HCT116 (cell line): ENCODE measurements around the gene RSAD2. TPM values are rescaled to one million over a fixed set of nuclear protein-coding genes. Genes with fewer than 3 reads are reported as not detected.

Source experiments
- ATAC-seq: fragments of 200-7000 bp; cut with Tn5 transposase; 2 replicates; pipeline ENCODE4 v1.9.1; 2020; ENCODE audit warnings: mild to moderate bottlenecking, moderate library complexity
- BruUV-seq: library from RNA; stranded (reverse); fragments of 400-500 nt; replicated peaks from 2 replicates; lab custom pipeline; 2021; lab: Mats Ljungman, UMichigan
- CTCF ChIA-PET: fragments of 300-600 bp; sonication (Branson Sonifier 250); formaldehyde crosslinking; loops from one replicate; lab custom pipeline; 2021; ENCODE audit warnings: antibody characterized with exemption; lab: Charles Lee
- POLR2A ChIA-PET: fragments of 300-600, 350-600 bp; sonication (Branson Sonifier 250); formaldehyde crosslinking; loops from one replicate; lab custom pipeline; 2021; ENCODE audit warnings: antibody characterized with exemption; lab: Charles Lee
- RAD21 ChIA-PET, 2 experiments: fragments of 300-600 bp; sonication (Branson Sonifier 250); formaldehyde crosslinking; loops; one replicate each; lab custom pipeline; 2023; ENCODE audit warnings: low total read pairs in 2 of 2; ENCODE audit not compliant: uncharacterized antibody in 2 of 2, unreplicated experiment in 2 of 2, low non-redundant PET in 1 of 2; lab: Charles Lee
- DNase-seq: peaks from one replicate; pipeline ENCODE4 v3.0.0-alpha.2; 2010; ENCODE audit warnings: low read depth, low spot score
- H2AFZ ChIP-seq: fragments of 200-600 bp; shearing (Covaris generic), sonication (generic); 2 replicates; pipeline ENCODE4 v1.6.1; 2017; ENCODE audit warnings: low read depth, mixed run types, mixed read lengths, antibody characterized with exemption, low read length; ENCODE audit not compliant: poor library complexity, severe bottlenecking
- H3K27ac ChIP-seq: 2 replicates; pipeline ENCODE4 v1.5.1; 2012; ENCODE audit warnings: low read depth, low read length
- H3K27me3 ChIP-seq: fragments of 200-600 bp; sonication (generic); 2 replicates; pipeline ENCODE4 v1.6.1; 2016; ENCODE audit warnings: mixed run types, low read length, mixed read lengths; ENCODE audit not compliant: insufficient read depth
- H3K36me3 ChIP-seq, 2 experiments: fragments of 200-500 bp in 1 of 2; fragments of 200-600 bp in 1 of 2; sonication (Bioruptor generic) in 1 of 2; sonication (generic) in 1 of 2; 2 replicates each; pipeline versions ENCODE4 v1.5.1 to v1.6.1; 2014 to 2016; ENCODE audit warnings: low read length in 2 of 2, inconsistent platforms in 1 of 2, mixed read lengths in 1 of 2, mixed run types in 1 of 2; ENCODE audit not compliant: insufficient read depth in 2 of 2, control insufficient read depth in 1 of 2
- H3K4me1 ChIP-seq, 2 experiments: fragments of 200-600 bp in 1 of 2; sonication (generic) in 1 of 2; 2 replicates each; pipeline versions ENCODE4 v1.5.1 to v1.6.1; 2012 to 2017; ENCODE audit warnings: low read length in 2 of 2, inconsistent platforms in 1 of 2, mild to moderate bottlenecking in 1 of 2, mixed read lengths in 1 of 2, mixed run types in 1 of 2, moderate library complexity in 1 of 2; ENCODE audit not compliant: insufficient read depth in 2 of 2, control insufficient read depth in 1 of 2
- H3K4me2 ChIP-seq: fragments of 200-600 bp; sonication (generic); 2 replicates; pipeline ENCODE4 v1.6.1; 2017; ENCODE audit warnings: mixed run types, low read length, mixed read lengths
- H3K4me3 ChIP-seq, 2 experiments: fragments of 200-600 bp in 1 of 2; sonication (generic) in 1 of 2; replicated peaks in 1 of 2; 2 replicates each; pipeline ENCODE4 v1.5.1; 2011 to 2016; ENCODE audit warnings: low read length in 2 of 2, control low read depth in 1 of 2, low read depth in 1 of 2, mild to moderate bottlenecking in 1 of 2, mixed read lengths in 1 of 2, mixed run types in 1 of 2
- H3K79me2 ChIP-seq: fragments of 200-600 bp; sonication (generic); 2 replicates; pipeline ENCODE4 v1.6.1; 2017; ENCODE audit warnings: mild to moderate bottlenecking, mixed run types, low read length, moderate library complexity, mixed read lengths; ENCODE audit not compliant: insufficient read depth
- H3K9ac ChIP-seq: fragments of 200-600 bp; sonication (generic); 2 replicates; pipeline ENCODE4 v1.6.1; 2016; ENCODE audit warnings: low read length, mixed read lengths
- H3K9me2 ChIP-seq: fragments of 200-600 bp; sonication (generic), shearing (Covaris generic); 2 replicates; pipeline ENCODE4 v1.6.1; 2017; ENCODE audit warnings: mixed run types, mild to moderate bottlenecking, moderate library complexity; ENCODE audit not compliant: insufficient read depth
- H3K9me3 ChIP-seq, 2 experiments: fragments of 200-500 bp in 1 of 2; fragments of 200-600 bp in 1 of 2; sonication (Bioruptor generic) in 1 of 2; sonication (generic) in 1 of 2; 2 replicates each; pipeline ENCODE4 v1.6.1; 2014 to 2017; ENCODE audit warnings: low read length in 2 of 2, mixed read lengths in 2 of 2, inconsistent platforms in 1 of 2, low read depth in 1 of 2, mild to moderate bottlenecking in 1 of 2, mixed run types in 1 of 2, moderate library complexity in 1 of 2; ENCODE audit not compliant: control insufficient read depth in 1 of 2, insufficient read depth in 1 of 2
- H4K20me1 ChIP-seq: fragments of 200-600 bp; sonication (generic), shearing (Covaris generic); 2 replicates; pipeline ENCODE4 v1.6.1; 2017; ENCODE audit warnings: mixed run types, mild to moderate bottlenecking, moderate library complexity; ENCODE audit not compliant: insufficient read depth
- CBX3 ChIP-seq: IDR thresholded peaks from 2 replicates; pipeline ENCODE4 v1.6.1; 2012; ENCODE audit warnings: low read depth
- CEBPB ChIP-seq: IDR thresholded peaks from 2 replicates; pipeline ENCODE4 v1.6.1; 2012; ENCODE audit warnings: low read depth
- ELF1 ChIP-seq: IDR thresholded peaks from 2 replicates; pipeline ENCODE4 v1.6.1; 2012; ENCODE audit warnings: low read depth, borderline replicate concordance
- EZH2phosphoT487 ChIP-seq: fragments of 200-600 bp; IDR thresholded peaks from 2 replicates; pipeline ENCODE4 v1.6.1; 2018; ENCODE audit warnings: antibody characterized with exemption, borderline replicate concordance
- FOSL1 ChIP-seq: IDR thresholded peaks from 2 replicates; pipeline ENCODE4 v1.6.1; 2012; ENCODE audit warnings: low read depth
- JUND ChIP-seq: IDR thresholded peaks from 2 replicates; pipeline ENCODE4 v1.6.1; 2012
- POLR2AphosphoS5 ChIP-seq: IDR thresholded peaks from 2 replicates; pipeline ENCODE4 v1.6.1; 2011; ENCODE audit warnings: mild to moderate bottlenecking, low read depth, low read length, moderate library complexity
- RAD21 ChIP-seq: IDR thresholded peaks from 2 replicates; pipeline ENCODE4 v1.6.1; 2012; ENCODE audit warnings: low read depth, mild to moderate bottlenecking
- REST ChIP-seq: IDR thresholded peaks from 2 replicates; pipeline ENCODE4 v1.6.1; 2012; ENCODE audit warnings: low read depth
- SIN3A ChIP-seq: IDR thresholded peaks from 2 replicates; pipeline ENCODE4 v1.6.1; 2012; ENCODE audit warnings: low read depth
- SP1 ChIP-seq: IDR thresholded peaks from 2 replicates; pipeline ENCODE4 v1.6.1; 2012; ENCODE audit warnings: low read depth
- SRF ChIP-seq: IDR thresholded peaks from 2 replicates; pipeline ENCODE4 v1.6.1; 2012; ENCODE audit warnings: low read depth
- TCF7L2 ChIP-seq: IDR thresholded peaks from 2 replicates; pipeline ENCODE4 v1.7.0; 2011; ENCODE audit warnings: borderline replicate concordance, inconsistent platforms; ENCODE audit not compliant: insufficient read depth, insufficient read length; ENCODE audit errors: extremely low read depth
- ZFX ChIP-seq: fragments of 450-650 bp; IDR thresholded peaks from 2 replicates; pipeline ENCODE4 v1.6.1; 2017
- ZNF274 ChIP-seq: fragments of 200-500 bp; sonication (Bioruptor generic); IDR thresholded peaks from 2 replicates; pipeline ENCODE4 v1.6.1; 2014; ENCODE audit warnings: mild to moderate bottlenecking, low read depth, low read length, inconsistent platforms
- intact Hi-C: fragments of 100-400 bp; cut with micrococcal nuclease; formaldehyde crosslinking; loops from 2 replicates; pipeline ENCODE4 v1.10.0; 2022
- total RNA-seq: library from RNA; stranded (reverse); gene quantifications from one replicate; pipeline ENCODE4 v1.2.1, GENCODE V29; 2021; ENCODE audit not compliant: unreplicated experiment
- TF ChIP-seq, protein P1 (sequence below), 3 experiments: fragments of 200-600 bp in 1 of 3; sonication (generic) in 1 of 3; IDR thresholded peaks in 2 of 3; conservative IDR thresholded peaks in 1 of 3; 2 replicates each; pipeline ENCODE4 v1.5.1; 2012 to 2017; ENCODE audit warnings: low read depth in 2 of 3, low read length in 2 of 3, antibody characterized with exemption in 1 of 3, borderline replicate concordance in 1 of 3, control low read depth in 1 of 3, mild to moderate bottlenecking in 1 of 3, mixed read lengths in 1 of 3, mixed run types in 1 of 3, moderate library complexity in 1 of 3; ENCODE audit not compliant: insufficient read depth in 1 of 3
- TF ChIP-seq, protein P2 (sequence below): IDR thresholded peaks from 2 replicates; pipeline ENCODE4 v1.6.1; 2012

RSAD2 gene
- total RNA-seq, 1 experiment from 2014 or later, result not detected

GRCh38 chr2:6939071-6939470 lies 61.5 kb downstream of the RSAD2 start:
- BruUV-seq, result no TSS peak
- intact Hi-C loops, result no loop called here
- no peaks in the 10 kb centered on the region for H4K20me1 ChIP-seq
- H2AFZ ChIP-seq, result no peak overlapping the region
- H3K79me2 ChIP-seq, result no peaks in the 10 kb centered on the region; the same call in 1 of the 2 replicates
- no peak overlapping the region for H3K27ac ChIP-seq
- H3K4me3 ChIP-seq, result no peak overlapping the region
- ChIA-PET CTCF (interaction anchor here (1.2 kb wide), 1 partner anchor 33 kb away, joined by 3 read pairs; no protein-coding TSS in a partner anchor), RAD21 (no interaction called here), POLR2A (no interaction called here)
- DNase-seq (no peak), ATAC-seq (no peak)
- TF ChIP-seq TCF7L2 (no peak), SIN3A (no peak), ZFX (no peak), POLR2AphosphoS5 (no peak)
- TF ChIP-seq, protein P1, sequence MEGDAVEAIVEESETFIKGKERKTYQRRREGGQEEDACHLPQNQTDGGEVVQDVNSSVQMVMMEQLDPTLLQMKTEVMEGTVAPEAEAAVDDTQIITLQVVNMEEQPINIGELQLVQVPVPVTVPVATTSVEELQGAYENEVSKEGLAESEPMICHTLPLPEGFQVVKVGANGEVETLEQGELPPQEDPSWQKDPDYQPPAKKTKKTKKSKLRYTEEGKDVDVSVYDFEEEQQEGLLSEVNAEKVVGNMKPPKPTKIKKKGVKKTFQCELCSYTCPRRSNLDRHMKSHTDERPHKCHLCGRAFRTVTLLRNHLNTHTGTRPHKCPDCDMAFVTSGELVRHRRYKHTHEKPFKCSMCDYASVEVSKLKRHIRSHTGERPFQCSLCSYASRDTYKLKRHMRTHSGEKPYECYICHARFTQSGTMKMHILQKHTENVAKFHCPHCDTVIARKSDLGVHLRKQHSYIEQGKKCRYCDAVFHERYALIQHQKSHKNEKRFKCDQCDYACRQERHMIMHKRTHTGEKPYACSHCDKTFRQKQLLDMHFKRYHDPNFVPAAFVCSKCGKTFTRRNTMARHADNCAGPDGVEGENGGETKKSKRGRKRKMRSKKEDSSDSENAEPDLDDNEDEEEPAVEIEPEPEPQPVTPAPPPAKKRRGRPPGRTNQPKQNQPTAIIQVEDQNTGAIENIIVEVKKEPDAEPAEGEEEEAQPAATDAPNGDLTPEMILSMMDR (IDR thresholded peaks at IDR 0.05 in 2 of 3, conservative IDR thresholded peaks at IDR 0.05 in 1 of 3; ENCODE audit: borderline replicate concordance in 1 of 3, insufficient read depth in 1 of 3, low read depth in 2 of 3, low read length in 2 of 3), result no peak
- H3K27me3 ChIP-seq, result no peaks in the 10 kb centered on the region
- H3K9me2 ChIP-seq, result no peaks in the 10 kb centered on the region
- no peaks in the 10 kb centered on the region for H3K36me3 ChIP-seq
- H3K9me3 ChIP-seq, result no peaks in the 10 kb centered on the region
- H3K9ac ChIP-seq, result no peak overlapping the region
- H3K4me1 ChIP-seq, result no peaks in the 10 kb centered on the region
- H3K4me2 ChIP-seq, result no peak overlapping the region

GRCh38 chr2:6940820-6941219 lies 63.2 kb downstream of the RSAD2 start:
- Histone ChIP-seq H3K4me2 (no peak overlapping the region), H3K9ac (no peak overlapping the region), H3K9me3 (no peaks in the 10 kb centered on the region), H3K9me2 (no peaks in the 10 kb centered on the region), H3K4me1 (no peaks in the 10 kb centered on the region), H3K36me3 (no peaks in the 10 kb centered on the region), H2AFZ (no peak overlapping the region), H3K27ac (no peak overlapping the region), H4K20me1 (no peaks in the 10 kb centered on the region), H3K4me3 (no peak overlapping the region), H3K27me3 (no peaks in the 10 kb centered on the region), H3K79me2 (no peaks in the 10 kb centered on the region; the same call in 1 of the 2 replicates)
- ATAC-seq, result no peak
- intact Hi-C loops, result no loop called here
- RAD21 ChIA-PET, result no interaction called here
- CTCF ChIA-PET, result no interaction called here
- no peak for DNase-seq
- POLR2A ChIA-PET, result no interaction called here
- TF ChIP-seq SIN3A (no peak), FOSL1 (no peak), RAD21 (no peak), JUND (no peak), ZNF274 (no peak), EZH2phosphoT487 (no peak), ELF1 (no peak), ZFX (no peak), CEBPB (no peak), CBX3 (no peak), SP1 (no peak), REST (no peak), SRF (no peak)
- TF ChIP-seq, protein P2, sequence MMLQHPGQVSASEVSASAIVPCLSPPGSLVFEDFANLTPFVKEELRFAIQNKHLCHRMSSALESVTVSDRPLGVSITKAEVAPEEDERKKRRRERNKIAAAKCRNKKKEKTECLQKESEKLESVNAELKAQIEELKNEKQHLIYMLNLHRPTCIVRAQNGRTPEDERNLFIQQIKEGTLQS, result no peak
- BruUV-seq, result no TSS peak
